HPDE6-E6E7 (cell line): Measurements from ENCODE around the gene DPF1.
"Not testable (repeated sequence)": the region's sequence is repeated elsewhere in the genome, so short reads cannot be mapped to it uniquely, and the experiment has no call there.

Experiments used
- DNase-seq: peaks from one replicate; pipeline ENCODE4 v3.0.0; 2011; ENCODE audit warnings: missing footprints; ENCODE audit errors: extremely low spot score

Gene DPF1

DNA sequence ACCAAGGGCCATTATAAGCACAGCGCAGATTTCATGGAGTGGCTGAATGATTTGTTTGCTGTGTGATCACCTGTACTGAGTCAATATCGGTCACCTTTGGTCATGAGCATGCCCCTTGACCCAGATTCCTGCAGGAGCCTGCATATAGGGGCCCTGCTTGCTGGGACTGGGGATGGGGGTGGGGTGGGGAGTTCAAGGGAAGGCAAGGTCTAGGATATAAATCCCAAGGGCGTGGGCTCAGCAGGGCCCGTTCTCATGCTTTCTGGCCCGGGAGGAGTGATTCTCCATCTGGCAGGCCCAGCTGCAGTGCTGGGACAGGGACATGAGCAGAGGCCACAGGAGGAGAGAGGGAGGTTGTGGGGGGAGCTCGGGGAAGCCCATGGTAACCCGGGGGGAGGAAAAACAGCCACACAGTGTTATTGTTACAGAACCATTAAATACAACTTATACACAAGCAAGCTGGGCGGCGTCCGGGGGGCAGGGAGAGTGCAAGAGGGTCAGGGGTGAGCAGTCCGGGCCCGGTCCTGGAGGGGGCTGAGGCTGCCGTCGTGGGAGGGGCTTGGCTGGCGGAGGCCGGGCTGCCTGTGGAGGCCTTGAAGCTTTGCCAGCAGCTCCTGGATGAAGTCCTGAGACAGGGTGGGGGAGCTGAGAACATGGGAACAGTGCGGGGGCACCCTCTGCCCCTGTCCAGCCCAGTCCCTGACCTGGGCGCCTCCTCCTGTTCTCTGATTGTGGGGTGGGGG, 27.0 kb upstream of the DPF1 start:
- no peak for DNase-seq

DNA sequence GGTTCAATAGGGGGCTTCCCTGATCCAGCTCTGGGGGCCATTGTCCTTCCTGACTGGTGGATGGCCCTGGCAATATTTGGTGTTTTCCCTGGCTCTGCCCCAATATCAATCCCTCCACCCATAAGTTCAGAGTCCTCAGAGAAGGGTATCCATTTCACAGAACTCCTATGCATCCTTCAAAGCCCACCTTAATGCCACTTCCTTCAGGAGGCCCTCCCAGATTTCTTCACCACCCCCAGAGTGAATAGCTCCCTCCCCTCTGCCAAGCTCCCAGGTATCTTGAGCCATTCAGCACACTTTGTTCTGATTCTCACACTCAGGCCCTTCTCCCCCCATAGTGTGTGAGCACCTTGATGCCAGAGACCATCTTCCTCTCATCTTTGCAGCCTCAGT, 26.4 kb upstream of the DPF1 start:
- DNase-seq = no peak

DNA sequence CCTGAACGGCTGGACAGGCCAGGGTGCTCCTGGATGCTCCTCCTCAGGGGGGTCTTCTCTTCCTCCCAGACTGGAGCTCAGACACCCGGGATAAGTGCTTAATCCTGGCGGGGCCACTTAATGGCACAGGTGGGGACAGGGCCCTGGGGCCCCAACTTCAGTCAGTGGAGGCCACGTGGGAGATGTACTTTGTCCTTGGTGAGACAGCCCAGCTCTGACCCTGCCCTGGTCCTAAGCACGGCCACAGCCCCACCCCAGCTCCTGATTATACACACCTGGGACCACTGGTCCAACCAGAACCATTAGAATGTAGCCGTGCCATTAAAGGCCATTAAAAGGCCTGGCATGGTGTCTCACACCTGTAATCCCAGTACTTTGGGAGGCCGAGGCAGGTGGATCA, 24.4 kb upstream of the DPF1 start:
- no peak for DNase-seq

DNA sequence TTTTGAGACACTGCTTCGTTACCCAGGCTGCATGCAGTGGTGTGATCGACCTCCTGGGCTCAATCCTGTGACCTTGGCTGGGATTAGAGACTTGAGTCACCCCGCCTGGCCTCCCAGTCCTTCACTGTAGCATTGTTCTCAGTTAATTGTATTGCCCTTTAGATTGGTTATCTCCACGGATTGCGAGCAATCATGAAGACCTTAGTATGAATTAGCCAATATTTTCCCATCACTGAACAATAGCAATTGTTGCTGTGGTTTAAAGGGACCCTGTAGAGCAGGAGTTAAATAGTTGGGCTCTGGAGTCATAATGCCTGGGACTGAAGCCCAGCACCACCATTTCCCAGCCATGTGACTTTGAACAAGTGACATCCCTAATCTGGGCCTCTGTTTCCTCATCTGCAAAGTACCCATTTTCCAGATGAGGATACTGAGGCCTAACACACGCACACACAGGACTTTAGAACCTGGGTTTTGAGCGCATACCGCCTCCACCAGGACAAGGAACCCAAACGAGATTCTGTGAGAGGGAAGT, 23.8 kb upstream of the DPF1 start:
- no peak for DNase-seq

DNA sequence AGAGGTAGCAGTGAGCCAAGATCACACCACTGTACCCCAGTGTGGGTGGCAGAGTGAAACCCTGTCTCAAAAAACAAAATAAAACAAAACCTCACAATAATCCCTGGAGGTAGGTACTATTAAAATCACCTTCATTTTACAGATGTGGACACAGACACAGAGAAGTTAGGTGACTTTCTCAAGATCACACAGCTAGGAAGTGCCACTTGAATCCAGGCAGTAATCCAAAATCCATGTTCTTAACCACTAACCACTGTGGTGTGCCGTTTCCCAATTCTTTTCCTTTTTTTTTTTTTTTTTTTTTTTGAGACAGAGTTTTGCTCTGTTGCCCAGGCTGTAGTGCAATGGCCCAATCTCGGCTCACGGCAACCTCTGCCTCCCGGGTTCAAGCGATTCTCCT, 23.1 kb upstream of the DPF1 start:
- no peak for DNase-seq

DNA sequence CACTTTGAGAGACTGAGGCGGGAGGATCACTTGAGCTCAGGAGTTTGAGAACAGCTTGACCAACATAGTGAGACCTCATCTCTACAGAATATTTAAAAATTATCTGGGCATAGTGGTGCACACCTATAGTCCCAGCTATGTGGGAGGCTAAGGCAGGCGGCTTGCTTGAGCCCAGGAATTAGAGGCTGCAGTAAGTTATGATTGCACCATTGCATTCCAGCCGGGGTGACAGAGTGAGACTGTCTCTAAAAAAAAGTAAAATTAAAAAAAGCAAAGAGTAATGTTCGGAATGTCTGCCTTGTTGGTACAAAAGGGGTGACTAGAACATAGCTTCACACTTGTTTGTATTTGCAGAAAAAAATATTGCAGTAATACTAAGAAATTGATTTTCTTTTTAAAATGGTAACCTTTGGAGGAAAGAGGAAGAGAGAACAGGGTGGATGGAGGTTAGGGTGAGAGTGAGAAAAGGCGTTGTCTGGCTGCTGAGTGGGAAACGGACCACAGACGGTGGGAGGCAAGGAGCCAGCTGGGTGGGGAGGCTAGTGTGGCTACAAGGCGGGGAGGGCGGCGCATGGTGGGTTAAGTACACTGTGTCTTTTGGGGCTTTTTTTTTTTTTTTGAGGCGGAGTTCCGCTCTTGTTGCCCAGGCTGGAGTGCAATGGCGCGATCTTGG, 21.9 kb upstream of the DPF1 start:
- DNase-seq = no peak

DNA sequence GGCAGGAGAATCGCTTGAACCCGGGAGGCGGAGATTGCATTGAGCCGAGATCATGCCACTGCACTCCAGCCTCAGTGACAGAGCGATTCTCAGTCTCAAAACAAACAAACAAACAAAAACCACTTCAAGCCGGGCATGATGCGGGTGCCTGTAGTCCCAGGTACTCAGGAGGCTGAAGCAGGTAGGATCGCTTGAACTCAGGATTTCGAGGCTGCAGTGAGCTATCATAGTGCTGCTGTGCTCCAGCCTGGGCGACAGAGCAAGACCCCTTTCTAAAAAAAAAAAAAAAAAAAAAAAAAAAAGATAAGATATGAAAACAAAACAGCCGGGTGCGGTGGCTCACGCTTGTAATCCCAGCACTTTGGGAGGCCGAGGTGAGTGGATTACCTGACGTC, 19.3 kb upstream of the DPF1 start:
- no peak for DNase-seq

DNA sequence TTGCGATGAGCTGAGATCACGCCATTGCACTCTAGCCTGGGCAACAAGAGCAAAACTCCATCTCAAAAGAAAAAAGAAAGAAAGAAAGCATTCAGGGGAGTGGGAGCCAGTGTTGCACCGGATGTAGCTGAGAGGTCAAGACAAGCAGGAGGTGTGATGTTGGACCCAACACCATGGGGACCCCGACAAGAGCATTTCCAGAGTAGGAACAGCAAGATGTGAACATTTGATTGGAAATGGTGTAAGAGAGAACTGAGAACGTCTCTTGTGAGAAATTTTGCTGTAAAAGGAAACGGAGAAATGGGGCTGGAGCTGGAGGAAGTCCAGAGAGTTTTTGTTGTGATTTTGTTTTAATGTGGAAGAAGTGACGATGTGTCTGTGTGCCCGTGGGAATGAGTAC, 15.8 kb upstream of the DPF1 start:
- DNase-seq = no peak

DNA sequence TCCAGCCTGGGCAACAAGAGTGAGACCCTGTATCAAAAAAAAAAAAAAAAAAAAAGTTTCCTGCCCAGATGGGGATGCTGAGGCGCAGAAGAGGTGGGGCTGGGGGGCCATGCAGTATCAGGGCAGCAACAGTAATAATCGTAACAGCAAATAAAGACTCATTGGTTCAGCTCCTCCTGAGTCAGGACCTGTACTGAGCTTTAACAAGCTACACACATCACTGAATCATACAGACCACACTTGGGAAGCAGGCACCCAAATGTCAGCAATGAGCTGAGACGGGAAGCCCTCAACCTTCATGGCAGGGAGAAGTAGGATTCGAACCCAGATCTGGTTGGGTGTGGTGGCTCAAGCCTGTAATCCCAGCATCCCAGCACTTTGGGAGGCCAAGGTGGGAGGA, 10.6 kb upstream of the DPF1 start:
- DNase-seq = no peak

DNA sequence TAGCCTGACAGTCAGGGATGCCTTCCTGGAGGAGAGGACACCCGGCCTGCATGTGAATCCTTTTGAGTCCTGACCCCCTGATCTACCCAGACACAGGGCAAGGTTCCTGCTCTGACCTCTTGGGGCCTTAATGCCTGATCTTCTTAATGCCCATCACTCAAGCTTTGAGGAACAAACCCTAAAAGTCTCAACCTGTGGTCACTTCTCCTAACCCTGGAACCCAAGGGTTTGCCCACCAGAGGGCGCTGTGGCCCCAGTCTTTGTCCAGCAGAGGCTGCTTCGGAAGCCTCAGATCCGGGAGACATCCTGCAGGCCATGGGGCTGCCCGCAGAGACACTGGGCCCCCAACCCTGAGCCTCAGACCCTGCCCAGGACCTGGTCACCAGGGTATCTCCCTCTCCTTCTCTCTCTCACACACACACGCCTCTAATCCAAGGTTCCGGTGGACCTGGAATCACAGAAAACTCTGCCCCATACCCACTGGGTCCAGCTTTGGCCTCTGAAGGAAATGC, 9.8 kb upstream of the DPF1 start:
- DNase-seq = peak; percentile 80

DNA sequence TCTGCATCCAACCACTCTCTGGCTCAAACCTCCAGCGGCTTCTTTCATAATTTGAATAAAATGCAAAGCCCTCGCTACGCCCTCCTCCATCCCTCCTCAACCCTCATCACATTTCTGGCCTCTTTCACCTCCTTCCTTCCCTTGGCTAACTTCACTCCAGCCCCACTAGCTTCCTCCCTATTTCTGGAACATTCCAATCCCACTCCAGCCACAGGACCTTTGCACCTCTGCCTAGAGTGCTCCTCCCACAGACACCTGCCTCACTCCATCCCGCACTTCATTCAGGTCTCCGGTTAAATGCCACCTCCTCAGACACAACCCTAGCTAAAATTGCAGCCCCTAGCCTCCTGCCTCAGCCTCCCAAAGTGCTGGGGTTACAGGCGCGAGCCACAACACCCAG, 7.9 kb upstream of the DPF1 start:
- DNase-seq = no peak

DNA sequence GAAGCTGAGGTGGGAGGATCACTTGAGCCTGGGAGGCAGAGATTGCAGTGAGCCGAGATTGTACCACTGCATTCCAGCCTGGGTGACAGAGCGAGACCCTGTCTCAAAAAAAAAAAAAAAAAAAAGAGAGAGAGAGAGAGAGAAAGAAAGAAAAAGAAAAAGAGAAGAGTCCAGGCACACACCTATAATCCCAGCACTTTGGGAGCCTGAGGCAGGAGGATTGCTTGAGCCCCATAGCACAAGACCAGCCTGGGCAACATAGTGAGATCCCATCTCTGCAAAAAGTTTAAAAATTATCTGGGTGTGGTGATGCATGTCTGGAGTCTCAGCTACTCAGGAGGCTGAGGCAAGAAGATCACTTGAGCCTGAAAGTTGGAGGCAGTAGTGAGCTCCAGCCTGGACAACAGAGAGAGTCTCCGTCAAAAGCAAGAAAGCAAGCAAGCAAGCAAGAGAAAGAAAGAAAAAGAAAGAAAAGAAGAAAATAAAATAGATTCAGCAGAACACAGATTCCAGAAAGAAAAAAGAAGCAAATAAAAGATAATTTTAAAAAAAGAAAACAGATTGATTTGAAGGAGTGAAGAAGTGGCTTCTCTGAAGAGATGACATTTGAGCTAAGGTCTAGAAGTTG, 6.6 kb upstream of the DPF1 start:
- DNase-seq = not testable (repeated sequence)

DNA sequence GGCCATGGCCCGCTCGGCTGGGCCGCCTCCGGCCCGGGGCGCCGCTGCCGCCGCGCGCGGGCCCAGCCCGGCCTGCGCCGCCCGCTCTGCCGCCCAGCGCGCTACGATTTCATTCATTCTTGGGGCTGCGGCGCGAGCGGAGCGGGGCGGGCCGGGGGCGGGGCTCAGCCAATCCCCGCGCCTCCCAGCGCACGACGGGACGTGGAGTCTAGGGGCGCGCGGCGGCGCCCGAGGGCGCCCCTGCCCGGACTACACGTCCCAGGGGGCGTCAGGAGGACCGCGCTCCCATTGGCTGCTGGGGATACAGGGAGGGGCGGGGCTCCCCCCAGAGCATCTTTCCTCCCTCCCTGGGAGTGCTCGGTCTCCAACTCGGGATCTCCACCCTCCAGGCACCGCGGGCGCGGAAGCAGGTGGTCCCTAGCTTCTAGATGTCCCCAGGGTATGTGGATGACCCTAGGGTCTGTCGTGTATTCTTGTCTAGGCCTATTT, 5.6 kb upstream of the DPF1 start:
- peak; percentile 83 for DNase-seq

DNA sequence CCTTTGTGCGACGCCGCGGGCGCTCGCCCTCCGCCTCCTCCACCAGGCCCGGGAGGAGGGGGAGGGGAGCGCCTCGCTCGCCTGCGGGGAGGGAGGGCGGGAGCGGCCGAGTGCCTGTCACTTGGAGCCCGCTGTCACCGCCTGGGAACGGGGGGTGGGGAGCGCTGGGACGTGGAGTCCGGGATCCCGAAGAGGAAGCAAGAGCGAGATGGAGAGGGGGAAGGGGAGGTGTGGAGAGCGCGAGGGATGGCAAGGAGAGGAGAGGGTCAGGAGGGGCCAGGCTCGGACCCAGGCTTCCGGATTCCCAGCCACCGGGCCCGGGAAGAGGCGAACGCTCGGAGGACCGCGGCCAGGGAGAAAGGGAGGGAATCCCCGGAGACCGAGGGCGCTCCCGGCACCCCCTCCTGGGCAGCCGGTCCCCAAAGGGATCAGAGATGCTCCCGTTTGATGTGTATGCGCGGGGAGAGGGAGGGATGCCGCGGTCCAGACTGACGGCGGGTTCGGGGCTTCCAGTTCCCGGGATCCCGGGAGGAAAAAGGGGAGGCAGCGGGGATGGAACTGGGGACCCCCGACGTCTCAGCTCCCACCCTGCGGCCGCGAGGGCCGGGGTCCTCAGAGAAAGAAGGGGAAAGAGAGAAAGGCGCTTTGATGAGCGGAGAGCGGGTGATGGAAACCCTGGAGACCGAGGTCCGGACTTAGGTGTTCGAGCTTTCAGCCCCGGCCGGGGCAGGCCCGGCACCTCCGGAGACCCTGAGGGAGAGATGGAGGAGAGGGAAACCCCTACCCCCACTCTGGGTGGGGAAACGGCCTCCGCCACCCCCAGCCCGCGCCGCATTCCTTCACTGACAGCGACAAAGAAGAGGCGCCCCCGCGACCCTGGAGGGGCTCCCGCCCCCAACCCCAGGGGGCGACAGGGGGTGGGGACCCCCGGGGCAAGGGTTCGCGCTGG, 4.7 kb upstream of the DPF1 start:
- no peak for DNase-seq

DNA sequence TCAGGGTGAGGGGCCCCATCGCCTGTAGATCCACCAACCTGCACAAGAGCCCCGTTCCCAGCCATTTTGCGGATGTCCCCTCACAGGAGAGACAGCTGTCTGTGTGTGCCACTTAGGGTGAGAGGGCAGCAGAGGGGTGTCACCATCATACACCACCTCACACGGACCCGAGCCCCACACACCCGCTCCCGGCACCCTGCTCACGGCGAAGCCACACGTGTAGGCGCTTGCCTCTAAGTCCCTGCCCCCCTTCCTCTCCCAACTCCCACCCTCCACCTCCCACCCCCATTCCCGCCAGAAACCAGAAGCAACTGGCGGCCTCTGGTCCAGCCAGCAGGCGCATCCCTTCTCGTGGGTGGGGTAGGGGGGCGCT, 4.0 kb upstream of the DPF1 start:
- DNase-seq = no peak

DNA sequence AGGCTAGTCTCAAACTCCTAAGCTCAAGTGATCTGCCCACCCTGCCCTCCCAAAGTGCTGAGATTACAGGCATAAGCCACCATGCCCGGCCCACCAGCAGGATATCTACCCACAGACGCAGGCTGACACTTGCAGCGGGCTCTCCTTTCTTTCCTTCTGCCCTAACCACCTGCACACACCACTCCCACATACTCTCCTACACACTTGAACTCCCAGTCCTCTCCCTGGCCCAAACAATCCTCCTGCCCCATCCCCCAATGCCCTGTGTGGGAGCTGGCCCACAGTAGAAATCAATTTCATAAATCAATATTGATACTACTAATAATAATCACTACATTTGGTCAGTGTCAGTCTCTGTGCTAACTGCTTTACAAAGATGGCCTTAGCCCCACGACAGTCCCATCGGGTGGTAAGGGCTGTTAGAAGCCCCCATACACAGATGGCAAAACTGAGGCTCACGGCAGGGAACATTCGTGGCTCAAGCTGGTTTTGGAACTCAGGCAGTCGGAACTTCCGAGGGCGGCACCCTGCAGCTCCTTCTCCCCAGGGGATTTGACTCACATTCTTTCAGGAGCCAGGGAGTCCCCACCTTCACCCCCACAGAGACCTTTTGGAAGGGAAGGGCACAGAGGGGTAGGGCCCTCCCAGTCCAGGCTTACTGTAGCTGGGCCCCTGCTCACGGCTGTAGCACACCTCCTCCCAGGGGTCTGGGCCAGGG, 3.4 kb upstream of the DPF1 start:
- no peak for DNase-seq

DNA sequence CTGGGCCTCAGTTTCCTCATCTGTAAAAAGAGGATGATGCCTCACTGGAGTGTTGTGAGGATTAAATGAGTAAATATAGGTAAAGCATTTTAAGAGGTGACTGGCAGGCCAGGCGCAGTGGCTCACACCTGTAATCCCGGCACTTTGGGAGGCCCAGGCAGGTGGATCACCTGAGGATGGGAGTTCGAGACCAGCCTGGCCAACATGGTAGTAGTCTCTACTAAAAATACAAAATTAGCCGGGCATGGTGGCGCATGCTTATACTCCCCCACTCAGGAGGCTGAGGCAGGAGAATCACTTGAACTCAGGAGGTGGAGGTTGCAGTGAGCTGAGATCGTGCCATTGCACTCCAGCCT, 819 bp upstream of the DPF1 start:
- DNase-seq = not testable (repeated sequence)

DNA sequence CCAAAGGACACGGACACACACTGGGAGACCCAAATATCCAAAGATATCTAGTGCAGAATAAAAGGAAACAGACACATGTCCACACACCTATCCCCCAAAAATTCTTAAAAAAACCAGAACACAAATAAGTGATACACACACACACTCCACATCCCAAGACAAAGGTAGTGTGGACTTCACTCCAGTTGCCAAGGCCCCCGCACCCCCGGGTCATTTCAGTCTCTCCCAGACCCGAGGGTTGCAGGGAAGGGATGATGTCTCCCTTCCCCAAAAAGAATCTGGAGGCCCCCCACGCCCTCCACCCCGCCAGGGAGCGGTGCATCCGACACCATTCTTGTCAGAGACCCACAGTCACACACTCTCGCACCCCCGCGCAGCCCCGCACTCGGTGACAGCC, 407 bp downstream of the DPF1 start:
- no peak for DNase-seq

DNA sequence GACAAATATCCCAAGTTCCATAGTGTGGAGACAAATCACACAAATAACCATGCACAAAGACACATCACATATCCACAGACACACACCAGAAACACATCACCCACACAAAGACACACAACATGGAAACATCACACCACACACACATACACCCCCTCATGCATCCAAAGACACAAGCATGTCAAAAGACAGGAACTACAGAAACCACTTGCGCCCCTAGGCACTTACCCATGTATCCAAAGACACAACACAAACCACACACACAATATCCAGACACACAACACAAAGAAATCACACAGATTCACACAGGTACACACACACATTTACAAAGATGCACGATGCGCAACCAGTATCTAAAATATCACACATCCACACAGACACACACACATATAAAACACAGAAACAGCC, 901 bp downstream of the DPF1 start:
- no peak for DNase-seq

DNA sequence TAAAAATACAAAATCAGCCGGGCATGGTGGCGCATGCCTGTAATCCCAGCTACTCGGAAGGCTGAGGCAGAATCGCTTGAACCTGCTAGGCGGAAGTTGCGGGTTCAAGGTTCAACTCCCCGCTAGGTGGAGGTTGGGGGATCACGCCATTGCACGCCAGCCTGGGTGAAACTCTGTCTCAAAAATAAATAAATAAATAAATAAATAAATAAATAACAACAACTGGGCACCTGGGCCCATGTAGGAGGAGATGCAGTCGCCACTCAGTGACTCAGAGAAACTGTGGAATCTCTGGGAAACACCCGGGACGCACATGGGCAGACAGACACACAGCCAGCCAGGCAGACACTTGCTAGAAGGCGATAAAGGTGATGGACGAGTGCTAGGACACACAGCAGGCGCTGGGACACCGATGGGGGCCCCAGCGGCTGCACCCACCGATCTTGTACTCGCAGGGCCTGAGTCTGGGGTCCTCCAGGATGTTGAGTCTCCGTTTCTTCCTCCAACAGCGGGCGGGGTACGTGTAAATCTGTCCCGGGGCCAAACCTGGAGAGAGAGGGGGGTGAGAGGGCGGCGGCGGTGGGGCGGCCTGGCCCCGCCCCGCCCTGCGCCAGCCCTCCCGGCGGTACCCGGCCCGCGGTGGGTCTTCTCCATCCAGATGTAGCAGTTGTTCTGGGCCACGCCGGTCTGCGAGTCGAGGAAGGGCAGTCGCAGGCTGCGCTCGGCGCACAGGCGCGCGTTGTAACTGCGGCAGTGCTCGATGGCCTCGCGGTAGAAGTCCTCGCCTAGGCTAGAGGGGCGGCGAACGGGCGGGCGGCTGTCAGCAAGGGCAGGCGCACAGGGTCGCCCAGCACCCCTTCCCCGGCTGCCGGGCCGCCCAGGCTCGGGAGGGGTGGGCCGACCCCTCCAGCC, 1.8 kb downstream of the DPF1 start:
- DNase-seq = no peak
